ENCODE measurements around the gene ABCA9.

- TF ChIP-seq CTCF (IDR thresholded peaks at IDR 0.05) (no peak), POLR2AphosphoS5 (IDR thresholded peaks at IDR 0.05; ENCODE audit: low read depth, low read length) (no peak)
Observed at GRCh38 chr17:69093279-69093789, 32.6 kb upstream of the ABCA9 start.
